Measurements from ENCODE around the gene COL5A3. TPM values are rescaled to one million over a fixed set of nuclear protein-coding genes. Genes with fewer than 3 reads are reported as not detected.

Gene COL5A3
- total RNA-seq, 2 donors from 2014 or later = 16.4 to 23.9 TPM

DNA sequence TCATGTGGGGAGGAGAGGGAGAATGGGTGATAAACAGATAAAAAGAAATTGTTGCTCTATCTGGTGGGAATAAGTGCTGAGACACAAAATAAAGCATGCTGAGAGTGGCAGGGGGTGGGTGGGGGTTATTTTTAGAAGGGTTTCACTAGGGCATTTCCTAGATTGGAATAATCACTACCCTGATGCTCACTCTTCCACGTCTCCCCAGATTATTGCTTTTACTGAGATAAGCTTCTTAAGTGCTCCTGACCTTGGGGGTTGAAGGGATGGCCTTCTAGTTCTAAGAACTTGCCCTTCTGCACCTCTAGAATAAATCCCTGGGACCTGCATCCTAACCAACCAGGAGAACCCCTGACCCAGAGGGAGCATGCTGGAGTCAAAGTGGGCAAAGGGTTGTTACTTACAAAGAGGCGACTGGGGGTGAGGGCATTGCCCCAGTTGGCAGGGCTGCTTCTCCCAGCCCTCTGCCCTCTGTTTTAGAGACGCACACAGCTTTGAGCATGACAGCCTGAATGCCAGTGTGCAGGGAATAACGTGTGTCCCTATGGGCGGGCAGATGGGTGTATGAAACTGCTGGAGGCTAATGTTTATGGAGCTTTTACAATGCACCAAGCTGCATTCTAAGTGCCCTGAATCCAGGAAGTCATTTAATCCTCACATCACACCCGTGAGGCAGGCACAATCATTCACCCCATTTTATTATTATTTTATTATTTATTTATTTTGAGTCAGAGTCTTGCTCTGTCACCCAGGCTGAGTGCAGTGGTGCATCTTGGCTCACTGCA is 3.7 kb upstream of the COL5A3 start:
- DNase-seq (no peak), ATAC-seq (peak in 1 of 2 donors; percentile 32)
- intact Hi-C loops (cut with DNase I) = loop anchor here in 1 of 2 donors (5.0 kb wide), 1 partner anchor 77 kb away; the partner anchor contains the start of gene OLFM2

DNA sequence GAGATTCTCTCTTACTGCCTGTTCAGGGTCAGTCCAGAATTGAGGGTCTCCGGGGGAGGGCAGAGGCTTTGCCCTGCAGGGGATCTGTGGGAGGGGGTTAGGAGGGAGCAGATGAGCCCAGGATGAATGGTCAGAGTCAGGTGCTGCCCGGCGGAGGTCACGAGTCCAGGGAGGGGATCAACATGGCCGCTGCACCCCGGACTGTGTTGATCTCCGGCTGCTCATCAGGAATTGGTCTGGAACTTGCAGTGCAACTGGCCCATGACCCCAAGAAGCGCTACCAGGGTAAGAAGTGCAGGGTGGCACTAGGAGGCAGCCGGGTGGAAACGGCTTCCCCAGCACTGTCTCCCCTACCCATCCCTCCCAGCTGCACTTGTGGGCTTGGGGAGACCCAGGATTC is 3.0 kb upstream of the COL5A3 start, which contains the start of gene RDH8:
Gene RDH8, plus strand, starts transcription at position 168 of the 400 bp plus-strand sequence. Its CDS starts 15 bp downstream, at position 183.
- ATAC-seq = no peak
- DNase-seq = no peak
- intact Hi-C loops (cut with DNase I) = loop anchor here in 1 of 2 donors (5.0 kb wide), 1 partner anchor 76 kb away; the partner anchor contains the start of gene OLFM2

DNA sequence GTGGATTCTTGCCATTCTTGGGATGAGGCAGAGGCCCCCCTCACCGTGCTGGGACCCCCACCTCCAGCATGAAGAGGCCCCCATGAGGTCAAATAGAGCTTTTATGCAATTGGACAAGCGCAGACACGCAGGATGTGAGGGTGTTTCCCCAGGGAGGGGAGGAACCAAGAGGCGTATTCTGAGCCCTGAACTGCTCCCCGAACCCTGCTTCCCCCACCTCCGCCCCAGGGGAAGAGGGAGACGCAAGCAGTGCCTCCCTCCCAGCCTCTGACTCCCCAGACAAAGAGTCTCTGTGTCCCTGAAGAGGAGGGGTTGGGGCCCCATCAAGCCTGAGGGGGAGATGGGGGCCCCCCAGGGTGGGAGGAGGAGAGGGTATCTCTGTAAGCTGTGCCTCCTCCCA is 1.7 kb upstream of the COL5A3 start:
- no peak for ATAC-seq
- DNase-seq = no peak

DNA sequence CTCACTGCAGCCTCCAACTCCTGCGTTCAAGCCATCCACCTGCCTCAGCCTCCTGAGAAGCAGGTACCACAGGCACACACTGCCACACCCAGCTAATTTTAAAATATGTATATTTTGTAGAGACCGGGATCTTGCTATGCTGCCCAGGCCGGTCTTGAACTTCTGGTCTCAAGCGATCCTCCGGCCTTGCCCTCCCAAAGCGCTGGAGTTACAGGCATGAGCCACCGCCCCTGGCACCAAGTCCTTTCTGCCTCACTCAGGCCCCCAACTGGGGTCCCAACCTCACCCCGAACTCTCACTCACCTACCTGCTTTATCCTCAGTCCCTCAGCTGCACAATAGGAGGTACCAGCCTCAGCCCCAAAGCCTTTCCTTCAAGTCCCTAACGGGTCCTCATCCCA is 635 bp upstream of the COL5A3 start:
- intact Hi-C loops (cut with DNase I) = loop anchor here in 1 of 2 donors (5.0 kb wide), 1 partner anchor 74 kb away; the partner anchor contains the start of gene OLFM2
- ATAC-seq = no peak
- no peak for DNase-seq

More for the DNA sequence above, 1.7 kb upstream of the COL5A3 start:
- intact Hi-C loops (cut with DNase I) = loop anchor here in 1 of 2 donors (5.0 kb wide), 1 partner anchor 75 kb away; the partner anchor contains the start of gene OLFM2

DNA sequence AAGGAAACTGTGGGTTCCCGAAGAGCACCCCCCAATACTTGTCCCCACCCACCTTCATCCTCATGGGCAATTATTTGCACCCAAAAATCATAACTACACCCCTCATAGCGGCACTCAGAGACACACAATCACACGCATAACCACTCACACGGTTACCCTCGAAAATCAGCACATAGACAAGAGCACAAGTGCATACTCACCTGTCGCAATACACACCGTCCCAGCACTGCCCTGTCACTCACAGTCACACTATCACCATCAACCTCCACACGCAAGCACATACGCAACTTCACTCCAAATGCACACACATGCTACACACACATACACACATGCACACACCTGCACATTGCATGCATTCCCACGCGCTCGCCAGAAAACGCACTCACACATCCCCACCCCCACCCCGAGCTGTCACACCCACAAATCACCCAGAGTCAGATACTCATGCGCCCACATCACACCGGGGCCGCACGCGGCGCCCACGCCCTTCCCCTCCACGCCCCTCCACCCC is 535 bp downstream of the COL5A3 start:
- ATAC-seq (no peak), DNase-seq (no peak)
- intact Hi-C loops (cut with DNase I) = loop anchor here in 1 of 2 donors (5.0 kb wide), 1 partner anchor 72 kb away; the partner anchor contains the start of gene OLFM2

DNA sequence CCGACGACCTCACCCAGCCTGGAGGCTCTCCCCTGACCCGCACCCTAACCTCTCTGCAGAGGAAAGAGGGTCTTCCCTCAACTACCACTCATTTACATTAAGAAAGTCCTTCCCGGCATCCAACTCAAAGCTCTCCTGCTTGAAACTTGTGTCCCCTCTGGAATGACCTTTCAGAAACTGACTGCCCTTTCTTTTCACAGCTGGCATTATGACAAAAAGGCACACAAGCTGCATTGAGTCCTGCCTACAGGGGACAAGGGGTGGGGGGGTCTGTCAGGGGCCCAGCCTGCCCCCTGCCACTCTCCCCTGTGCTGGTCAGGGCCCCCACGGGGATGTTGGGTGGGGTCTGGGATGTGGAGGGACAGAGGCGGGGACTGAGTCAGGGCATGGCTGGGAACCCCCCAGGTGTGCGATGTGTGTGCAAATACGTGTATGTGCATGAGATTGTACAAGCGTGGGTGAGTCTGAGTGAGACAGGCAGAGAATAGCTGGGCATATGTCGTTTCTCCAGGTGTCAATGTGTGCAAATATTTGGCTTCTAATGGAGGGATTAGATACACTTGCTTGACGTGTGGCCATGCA is 2.0 kb downstream of the COL5A3 start:
- ATAC-seq = peak in 1 of 2 donors; percentile 1
- intact Hi-C loops (cut with DNase I) = no loop called here
- no peak for DNase-seq

DNA sequence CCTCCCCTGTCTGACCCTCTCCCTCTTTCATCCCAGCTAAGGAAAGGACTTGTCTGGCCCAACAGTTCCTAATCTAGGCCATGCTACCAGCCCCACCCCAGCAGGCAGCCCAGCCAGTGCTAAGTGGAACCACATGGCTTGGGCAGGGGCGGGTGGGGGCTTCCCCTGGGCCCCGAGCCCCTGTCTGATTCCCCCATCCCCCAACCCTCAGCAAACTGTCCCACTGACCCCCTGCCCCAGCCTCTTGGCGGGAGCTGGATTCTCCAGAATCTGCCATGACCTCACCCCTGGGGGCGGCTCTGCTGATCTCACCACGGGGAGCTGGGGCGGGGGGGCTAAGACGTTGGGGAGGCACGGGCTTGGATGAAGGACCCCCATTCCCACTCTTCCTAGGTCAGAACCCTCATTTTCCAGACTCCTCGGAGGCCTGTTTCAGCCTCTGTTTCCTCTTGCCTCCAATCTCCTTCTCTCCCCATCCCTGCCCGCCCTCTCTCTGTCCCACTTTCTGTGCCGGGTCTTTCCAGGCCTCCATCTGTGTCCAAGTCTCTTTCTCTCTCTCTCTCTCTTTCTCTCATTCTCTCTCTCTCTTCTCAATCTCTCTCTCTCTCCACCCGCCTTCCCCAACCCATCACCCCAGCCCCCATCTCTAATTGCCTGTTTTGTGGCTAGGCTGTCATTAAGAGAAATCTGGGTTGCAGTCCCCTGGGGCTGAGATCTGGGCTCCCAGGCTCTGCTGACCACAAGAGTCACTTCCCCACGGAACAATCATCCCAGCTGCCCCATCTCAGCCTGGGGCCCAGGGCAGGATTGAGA is 2.7 kb downstream of the COL5A3 start:
- DNase-seq (peak; percentile 73), ATAC-seq (peak; percentile 20 to 35)
- intact Hi-C loops (cut with DNase I) = no loop called here

DNA sequence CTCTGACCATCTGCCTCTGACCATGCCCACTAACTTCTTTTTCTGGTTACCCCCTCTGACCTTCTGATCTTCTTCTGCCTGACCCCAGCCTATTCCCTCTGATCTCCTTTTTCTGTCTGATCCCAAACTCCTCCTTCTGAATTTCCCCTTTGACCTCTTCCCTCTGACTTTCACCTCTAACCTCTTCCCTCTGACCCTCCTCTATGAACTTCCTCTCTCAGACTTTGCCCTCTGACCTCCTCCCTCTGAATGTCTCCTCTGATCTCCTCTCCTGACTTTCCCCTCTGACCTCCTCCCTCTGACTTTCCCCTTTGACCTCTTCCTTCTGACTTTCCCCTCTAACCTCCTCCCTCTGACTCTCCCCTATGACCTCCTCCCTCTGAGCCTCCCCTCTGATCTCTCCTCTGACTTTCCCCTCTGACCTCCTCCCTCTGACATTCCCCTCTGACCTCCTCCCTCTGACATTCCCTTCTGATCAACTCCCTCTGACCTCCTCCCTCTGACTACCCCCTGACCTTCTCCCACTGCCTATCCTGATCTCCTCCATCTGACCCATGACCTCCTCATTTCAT is 3.5 kb downstream of the COL5A3 start:
- no peak for DNase-seq
- no peak for ATAC-seq
- intact Hi-C loops (cut with DNase I) = no loop called here

DNA sequence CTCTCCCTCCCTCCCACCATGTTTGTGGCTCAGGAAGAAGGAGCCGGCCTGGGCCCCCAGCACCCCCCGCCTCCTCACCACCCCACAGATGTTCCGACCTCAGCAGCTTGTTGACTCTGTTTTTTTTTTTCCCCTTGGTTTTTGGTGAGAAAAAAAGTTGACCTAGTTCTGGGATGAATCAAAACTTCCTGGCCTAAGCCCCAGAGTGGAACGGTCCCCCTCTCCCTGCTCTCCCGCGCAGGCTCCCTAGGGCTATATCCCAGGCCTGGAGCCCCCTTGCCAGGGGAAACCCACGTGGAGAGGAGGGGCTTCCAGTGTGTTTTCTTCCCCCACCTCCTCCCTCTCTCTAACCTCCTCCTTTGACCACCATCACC is 4.0 kb downstream of the COL5A3 start:
- ATAC-seq (peak; percentile 25 to 40), DNase-seq (peak; percentile 58)
- intact Hi-C loops (cut with DNase I) = no loop called here

DNA sequence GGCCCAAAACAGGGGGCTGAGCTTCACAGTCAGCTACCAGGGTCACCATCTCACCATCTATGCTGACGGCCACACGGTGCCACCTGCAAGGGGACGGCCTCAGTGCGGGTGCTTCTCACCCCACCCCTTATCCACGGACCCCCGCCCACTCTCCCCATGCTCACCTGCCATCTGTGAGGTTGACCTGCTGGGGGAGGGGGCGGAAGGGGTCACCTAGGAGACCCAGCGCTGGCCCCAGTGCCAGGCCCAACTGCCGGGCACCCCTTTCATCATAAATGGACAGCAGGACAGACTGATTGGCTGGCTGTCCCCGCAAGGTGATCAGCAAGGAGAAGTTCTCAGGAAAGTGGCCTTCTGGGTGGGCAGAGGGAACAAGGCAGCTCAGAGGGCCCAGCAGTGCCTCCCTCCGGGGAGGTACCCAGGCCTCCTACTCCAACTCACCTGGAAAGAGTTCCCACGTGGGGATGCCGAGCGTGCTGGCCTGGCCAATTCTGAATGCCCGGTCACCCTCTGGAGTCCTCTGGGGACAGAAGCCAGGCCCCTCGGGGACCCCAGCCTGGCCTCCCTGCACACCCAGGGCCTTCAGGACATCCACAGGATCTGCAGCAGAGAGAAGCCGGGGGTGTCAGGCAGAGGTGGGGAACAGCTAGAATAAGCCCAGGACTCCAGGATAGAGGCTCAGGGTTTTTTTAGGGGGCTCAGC is 4.5 kb downstream of the COL5A3 start:
- intact Hi-C loops (cut with DNase I) = no loop called here
- no peak for ATAC-seq
- DNase-seq = no peak

DNA sequence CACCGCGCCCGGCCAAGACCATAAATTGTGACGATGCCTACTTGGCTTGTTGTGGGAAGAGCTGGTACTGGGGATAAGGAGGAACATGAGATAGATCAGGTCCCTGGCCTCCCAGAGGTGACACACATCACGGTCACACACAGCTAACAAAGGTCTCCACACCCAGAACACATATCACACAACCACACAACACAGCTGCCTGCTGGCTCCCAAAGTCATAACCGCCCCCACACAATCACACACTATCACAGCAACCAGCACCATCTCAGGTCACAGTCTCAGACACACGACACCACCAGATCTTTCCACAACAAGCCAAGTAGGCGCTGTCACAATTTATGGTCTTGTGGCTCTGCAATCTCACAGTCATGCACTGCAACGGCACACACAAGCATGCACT is 5.7 kb downstream of the COL5A3 start:
- intact Hi-C loops (cut with DNase I) = no loop called here
- ATAC-seq (no peak), DNase-seq (no peak)

DNA sequence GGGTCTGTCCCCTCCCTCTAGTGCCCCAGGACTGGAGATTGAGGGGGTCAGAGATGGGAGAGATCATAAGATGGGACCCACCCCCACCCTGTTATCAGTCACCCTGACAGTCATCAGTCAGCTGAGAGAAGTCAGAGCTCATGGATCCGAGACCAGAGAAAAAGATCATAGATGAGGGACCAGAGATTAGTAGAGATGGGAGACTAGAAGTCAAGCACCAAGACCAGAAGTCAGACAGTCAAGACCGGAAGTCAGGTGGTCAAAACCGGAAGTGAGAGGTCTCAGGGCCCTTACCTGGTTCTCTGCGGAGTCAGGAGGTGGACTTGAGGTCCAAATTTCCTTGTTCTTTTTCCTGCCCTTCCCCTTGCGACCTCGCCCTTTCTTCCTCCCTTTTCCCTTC is 7.0 kb downstream of the COL5A3 start:
- ATAC-seq (no peak), DNase-seq (no peak)
- intact Hi-C loops (cut with DNase I) = no loop called here

DNA sequence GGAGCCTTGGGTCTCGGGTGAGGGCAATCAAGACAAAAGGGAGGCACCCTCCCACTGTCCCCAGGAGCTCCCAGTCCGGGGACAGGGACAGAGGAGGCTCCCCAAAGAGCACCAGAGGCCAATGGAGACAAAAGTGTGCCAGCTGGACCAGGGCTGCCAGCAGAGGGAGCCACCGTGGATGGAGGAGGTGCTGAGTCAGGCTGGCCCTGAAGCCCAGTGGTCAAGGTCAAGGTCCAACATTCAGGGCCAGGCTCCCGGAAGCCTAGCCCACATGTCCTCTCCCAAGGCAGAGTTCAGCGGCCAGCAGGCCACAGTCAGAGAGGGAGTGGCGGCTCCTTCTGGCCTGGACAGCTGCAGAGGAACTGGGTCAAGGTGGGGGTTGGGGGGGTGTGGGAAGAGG is 8.4 kb downstream of the COL5A3 start:
- intact Hi-C loops (cut with DNase I) = no loop called here
- ATAC-seq (peak; percentile 41 to 60), DNase-seq (peak; percentile 63)

DNA sequence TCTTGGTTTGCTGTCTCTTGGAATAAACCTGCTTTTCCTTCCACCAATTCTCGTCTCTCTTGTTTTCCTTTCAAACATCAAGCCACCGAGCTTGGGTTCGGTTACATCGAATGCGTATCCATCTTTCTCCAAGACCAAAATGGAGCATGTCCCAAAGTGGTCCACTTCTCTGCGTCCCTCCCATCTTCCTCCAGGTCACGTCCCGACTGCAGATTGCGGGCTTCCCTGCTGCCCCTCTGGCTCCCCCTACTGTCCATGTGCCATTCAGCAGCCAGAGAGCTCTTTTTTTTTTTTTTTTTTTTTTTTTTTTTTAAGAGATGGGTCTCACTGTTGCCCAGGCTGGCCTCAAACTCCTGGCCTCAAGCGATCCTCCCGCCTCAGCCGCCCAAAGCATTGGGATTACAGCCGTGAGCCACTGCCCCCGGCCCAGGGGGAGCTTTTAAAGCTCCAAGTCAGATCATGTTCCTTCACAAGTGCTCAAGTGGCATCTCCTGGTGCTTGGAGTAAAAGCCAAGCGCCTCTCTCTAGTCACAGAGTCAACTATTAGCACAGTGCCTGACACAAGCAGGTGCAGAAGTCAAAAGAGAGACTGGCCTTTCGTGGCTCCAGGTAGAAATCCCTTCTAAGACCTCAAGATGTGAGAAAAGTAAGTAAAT is 10.0 kb downstream of the COL5A3 start:
- intact Hi-C loops (cut with DNase I) = no loop called here
- DNase-seq = peak; percentile 70
- ATAC-seq = peak; percentile 16 to 39

DNA sequence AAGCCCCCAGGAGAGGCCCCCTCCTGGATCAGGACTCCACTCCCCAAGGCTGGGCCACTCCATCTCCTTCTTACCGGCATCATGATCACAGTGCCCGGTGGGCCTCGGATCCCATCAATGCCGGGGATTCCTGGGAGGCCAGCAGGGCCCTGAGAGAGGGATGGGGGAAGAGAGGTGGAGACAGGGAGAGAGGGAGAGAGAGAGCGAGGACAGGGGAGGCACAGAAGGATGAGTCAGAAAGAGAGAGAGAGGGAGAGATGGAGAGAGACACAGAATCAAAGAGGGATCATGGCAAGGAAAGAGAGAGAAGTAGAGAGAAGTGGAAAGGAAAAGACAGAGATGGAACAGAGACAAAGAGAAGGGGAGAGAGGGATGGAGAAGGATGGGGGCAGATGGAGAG is 13.8 kb downstream of the COL5A3 start:
- DNase-seq = no peak
- intact Hi-C loops (cut with DNase I) = no loop called here
- no peak for ATAC-seq

DNA sequence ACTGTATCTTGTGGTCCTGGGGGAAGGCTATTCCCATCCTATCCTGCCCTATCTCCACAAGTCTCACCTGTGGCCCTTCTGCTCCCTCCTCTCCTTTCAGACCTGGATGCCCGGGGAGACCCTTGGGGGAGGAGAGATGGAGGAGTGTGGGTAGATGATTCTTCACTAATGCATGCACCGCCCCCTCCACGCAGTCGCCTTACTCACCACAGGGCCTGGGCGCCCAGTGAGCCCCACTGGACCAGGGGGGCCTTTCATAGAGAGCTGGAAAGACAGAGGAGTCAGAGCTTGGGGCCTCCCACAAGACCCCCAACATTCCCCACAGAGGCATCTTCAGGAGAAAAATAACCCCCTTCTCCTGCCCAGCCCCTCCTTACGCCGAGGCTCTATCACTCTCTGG is 14.3 kb downstream of the COL5A3 start:
- ATAC-seq (no peak), DNase-seq (no peak)
- intact Hi-C loops (cut with DNase I) = no loop called here

DNA sequence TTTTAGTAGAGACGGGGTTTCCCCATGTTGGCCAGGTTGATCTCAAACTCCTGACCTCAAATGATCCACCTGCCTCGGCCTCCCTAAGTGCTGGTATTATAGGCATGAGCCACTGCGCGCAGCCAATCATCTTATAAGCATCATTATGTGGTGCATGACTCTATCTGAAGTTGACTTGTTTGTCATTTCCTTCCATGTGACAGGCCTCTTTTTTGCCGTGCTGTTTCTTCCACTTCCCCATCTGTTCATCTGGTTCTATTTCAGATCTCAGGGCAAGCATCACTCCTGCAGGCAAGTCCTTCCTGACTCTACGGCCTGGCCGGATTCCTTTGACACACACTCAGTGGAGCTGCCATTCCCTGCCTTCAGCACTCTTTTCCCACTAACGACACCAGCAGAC is 15.2 kb downstream of the COL5A3 start:
- intact Hi-C loops (cut with DNase I) = no loop called here
- ATAC-seq = no peak
- DNase-seq = no peak

Data from left cardiac atrium (tissue), 4 donors.